NOMO-1 (cell line): Measurements from ENCODE around the gene SUPT6H.
"Not testable (repeated sequence)": the region's sequence is repeated elsewhere in the genome, so short reads cannot be mapped to it uniquely, and the experiment has no call there.

Source experiments
- DNase-seq, 2 experiments: peaks; one replicate each; lab custom pipeline; 2025; ENCODE audit not compliant: unreplicated experiment in 2 of 2; lab: John Stamatoyannopoulos, UW

SUPT6H gene

DNA sequence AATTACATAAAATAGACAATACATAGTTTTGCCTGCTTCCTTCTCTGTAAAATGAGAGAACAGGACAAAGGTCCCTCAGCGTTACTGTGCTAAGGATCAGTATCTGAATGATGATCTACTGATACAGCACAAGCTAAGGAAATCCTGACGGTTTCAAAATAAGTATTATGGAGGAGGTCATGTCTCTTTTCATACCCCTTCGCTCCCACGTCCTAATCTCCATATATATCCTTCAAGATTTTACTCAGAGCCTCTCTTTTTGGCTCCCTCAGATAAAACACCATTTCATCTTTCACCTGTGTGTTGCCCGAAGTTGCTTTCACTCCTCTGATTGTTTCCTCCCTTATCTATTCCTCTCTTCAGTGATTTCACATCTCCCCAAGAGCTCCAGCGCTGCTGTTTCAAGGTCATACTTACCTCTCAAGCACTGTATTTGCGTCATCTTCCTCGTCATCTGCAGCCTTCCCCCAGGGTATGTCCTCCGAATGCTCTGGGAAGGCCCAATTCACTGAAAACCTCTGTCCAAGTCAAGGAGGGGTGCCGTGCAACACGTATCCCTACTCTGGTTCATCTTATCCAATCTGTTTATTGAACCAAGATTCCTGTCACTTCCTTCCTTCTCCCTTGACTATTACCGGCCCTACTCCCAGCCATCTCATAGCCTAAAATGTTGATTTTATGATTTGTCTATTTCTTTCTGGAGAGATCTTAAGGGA, 15.8 kb upstream of the SUPT6H start:
- no peak for DNase-seq

DNA sequence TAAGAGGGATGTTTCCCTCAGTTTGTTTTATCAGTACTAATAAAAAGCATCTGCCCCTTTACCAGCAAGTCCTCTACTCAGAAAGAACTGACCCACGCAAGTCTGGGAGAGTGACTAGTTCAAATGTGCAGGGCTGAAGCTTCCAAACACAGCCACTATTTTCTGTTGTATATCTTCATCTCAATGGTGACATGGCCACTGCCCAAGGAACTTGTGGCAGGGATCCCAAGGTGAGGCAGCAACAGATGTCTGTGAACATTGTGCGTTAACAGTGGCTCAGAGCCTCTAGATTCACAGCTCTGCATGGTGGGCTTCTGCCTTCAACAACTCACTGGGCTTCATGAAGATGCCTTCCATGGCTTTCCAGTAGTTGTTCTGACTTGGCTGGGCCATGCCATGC, 13.3 kb upstream of the SUPT6H start:
- DNase-seq = no peak

DNA sequence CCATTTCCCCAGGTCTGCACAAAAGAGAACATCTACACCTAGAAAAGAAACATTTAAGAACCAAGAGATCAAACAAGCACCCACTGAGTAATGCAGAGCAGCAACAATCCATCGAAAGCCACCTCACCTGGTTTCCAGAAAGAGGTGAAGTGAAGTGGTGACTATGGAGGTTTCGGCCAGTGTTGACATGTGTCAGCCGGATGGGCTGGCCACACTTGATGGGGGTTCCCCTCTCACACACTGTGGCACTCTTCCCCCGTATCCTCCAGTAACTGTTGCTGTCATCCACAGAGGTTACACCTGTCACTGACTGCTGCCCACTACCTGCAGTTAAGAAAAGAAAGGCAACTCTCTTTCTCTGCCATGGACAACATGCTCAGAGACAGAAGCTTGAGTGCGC, 6.8 kb upstream of the SUPT6H start:
- no peak for DNase-seq

DNA sequence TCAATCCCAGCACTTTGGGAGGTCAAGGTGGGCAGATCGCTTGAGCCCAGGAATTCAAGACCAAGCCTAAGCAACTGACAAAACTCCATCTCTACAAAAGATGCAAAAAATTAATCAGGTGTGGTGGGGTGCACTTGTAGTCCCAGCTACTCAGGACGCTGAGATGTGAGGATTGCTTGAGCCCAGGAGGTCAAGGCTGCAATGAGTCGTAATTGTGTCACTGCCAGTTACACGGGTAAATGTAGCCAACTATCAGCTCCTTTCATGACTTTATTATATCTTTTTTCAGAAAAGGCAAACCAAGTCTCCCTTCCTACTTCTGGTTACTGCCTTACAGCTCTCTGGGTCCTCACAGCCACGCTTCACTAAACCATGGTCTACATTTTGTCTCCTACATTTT, 4.2 kb upstream of the SUPT6H start:
- no peak for DNase-seq

DNA sequence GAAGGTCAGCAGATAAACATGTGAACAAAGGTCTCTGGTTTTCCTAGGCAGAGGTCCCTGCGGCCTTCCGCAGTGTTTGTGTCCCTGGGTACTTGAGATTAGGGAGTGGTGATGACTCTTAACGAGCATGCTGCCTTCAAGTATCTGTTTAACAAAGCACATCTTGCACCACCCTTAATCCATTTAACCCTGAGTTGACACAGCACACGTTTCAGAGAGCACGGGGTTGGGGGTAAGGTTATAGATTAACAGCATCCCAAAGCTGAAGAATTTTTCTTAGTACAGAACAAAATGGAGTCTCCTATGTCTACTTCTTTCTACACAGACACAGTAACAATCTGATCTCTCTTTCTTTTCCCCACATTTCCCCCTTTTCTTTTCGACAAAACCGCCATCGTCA, 3.7 kb upstream of the SUPT6H start:
- not testable (repeated sequence) for DNase-seq

DNA sequence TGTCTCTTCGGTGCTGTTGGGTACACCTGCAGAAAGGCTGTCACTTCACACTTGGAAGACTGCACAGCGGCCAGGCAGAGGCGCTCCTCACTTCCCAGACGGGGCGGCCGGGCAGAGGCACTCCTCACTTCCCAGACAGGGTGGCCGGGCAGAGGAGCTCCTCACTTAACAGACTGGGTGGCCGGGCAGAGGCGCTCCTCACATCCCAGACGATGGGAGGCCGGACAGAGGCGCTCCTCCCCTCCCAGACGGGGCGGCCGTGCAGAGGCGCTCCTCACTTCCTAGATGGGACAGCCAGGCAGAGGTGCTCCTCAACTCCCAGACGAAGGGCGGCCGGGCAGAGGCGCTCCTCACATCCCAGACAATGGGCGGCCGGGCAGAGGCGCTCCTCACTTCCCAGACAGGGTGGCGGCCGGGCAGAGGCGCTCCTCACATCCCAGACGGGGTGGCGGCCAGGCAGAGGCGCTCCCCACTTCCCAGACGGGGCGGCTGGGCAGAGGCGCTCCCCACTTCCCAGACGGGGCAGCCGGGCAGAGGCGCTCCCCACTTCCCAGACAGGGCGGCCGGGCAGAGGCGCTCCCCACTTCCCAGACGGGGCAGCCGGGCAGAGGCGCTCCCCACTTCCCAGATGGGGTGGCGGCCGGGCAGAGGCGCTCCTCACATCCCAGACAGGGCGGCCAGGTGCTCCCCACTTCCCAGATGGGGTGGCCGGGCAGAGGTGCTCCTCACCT, 3.1 kb upstream of the SUPT6H start:
- DNase-seq = not testable (repeated sequence)

DNA sequence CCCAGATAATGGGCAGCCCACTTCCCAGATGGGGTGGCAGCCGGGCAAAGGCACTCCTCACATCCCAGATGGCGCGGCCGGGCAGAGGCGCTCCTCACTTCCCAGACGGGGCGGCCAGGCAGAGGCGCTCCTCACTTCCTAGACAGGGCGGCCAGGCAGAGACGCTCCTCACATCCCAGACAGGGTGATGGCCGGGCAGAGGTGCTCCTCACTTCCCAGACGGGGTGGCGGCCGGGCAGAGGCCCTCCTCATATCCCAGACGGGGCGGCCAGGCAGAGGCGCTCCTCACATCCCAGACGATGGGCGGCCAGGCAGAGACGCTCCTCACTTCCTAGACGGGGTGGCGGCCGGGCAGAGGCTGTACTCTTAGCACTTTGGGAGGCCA, 2.5 kb upstream of the SUPT6H start:
- DNase-seq = not testable (repeated sequence)

DNA sequence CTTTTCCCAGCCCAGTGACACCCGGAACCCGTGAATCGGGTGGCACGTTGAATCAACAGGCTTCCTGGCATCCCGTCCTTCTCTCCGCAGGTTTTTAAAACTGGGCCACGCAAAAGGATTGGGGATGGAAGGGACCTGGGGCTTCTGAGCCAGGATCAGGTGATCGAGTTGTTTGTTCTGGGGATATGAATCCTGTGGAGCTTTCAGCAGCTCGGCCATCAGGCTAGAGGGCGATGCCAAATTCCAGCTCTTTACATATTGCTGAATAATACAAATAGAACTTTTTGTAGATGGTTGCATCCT, 473 bp downstream of the SUPT6H start:
- DNase-seq = no peak

DNA sequence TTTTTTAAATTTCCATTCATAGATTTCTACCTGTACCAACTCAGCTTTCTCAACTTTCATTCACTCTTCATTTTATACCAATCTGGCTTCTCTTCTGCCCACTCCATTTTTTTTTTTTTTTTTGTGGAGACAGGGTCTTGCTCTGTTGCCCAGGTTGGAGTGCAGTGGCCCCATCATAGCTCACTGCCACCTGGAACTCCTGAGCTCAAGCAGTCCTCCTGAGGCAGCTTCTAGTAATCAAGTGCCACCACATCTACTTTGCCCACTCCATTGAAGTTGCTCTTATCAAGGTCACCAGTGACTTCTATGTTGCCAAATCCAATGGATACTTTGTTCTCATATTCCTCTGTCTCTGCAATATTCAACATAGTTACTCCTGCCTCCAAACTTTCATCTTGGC, 1.7 kb downstream of the SUPT6H start:
- no peak for DNase-seq

DNA sequence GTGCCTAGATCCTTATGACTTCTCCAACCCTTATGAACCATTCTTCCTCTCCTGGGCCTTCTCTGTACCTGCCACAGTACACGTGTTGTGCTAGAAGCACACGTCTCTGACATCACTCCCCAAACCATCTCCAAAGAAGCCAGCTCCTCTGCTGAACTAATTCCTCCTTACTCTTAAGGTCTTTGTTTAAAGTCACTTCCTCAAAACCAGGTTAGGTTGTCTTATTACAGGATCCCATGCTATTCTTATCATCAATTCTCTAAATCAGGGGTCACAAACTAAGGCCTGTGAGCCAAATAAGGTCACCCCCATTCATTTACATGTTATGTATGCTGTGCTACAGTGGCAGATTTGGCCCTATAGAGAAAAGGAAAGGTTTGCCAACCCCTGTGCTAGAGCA, 4.0 kb downstream of the SUPT6H start:
- no peak for DNase-seq

DNA sequence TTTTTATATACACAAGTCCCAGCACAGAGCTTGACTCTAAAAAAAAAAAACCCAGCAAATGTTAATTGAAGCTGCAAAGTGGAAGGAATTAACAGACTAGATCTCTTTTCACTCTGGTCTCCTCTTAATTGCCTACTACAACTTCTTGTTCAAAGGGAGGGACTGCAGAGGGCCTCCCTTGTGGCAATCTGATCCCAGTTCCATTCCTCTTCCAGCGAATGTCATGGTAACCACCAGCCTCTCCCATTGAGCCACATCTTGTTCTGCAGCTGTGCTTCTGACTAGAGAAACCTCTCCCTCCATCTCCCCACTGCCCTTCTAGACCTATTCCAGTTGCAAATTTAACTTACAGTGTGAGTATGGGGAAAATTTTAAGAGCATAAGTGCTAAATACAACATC, 5.9 kb downstream of the SUPT6H start:
- DNase-seq = no peak

DNA sequence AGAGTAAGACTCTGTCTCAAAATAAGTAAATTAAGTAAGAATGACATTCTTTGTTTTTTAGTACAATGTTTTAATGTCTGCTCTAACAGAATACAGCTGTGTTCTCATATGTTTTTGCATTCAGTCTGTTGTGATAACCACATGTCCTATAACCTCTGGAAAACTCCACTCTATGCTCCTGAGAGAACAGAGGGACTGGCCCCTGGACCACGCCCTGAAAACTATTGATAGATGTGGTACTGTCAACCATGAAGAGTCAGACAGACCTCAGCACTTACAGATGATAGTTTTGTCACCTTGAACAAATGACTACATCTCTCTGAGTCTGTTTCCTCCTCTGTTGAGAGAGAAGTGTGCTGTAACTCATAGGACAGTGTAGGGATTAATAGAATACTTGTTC, 7.9 kb downstream of the SUPT6H start:
- DNase-seq = no peak

DNA sequence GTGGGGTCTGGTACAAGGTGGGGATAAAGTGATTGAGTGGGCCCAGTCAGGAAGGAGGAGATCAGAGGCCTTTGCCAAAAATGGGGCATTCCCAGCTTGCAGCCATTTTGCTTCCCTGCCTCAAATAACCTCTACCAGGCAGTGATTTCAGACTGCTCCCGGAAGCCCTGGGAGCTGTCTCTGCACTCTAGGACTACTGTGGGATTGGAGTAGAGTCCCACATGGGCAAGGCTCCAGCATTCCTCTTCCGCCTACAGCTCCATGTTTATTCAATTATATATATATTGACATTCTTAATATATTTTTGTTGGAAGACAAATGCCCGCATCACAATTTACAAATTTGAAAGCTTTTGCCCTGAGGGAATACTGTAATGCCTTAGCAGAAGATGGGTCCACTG, 13.5 kb downstream of the SUPT6H start:
- DNase-seq = no peak

DNA sequence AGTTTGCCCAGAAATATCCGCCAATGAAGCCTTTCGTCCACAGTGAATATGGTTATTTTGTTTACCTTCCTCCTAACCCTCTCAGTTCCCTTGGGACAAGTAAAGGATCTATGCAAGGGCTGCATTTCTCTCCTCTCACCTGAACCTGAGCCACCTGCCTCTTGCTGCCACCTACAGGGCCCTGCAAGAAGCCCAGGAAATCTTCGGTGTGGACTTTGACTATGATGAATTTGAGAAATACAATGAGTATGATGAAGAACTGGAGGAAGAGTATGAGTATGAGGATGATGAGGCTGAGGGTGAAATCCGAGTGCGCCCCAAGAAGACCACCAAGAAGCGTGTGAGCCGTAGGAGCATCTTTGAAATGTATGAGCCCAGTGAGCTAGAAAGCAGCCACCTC, 14.0 kb downstream of the SUPT6H start:
- DNase-seq = no peak

DNA sequence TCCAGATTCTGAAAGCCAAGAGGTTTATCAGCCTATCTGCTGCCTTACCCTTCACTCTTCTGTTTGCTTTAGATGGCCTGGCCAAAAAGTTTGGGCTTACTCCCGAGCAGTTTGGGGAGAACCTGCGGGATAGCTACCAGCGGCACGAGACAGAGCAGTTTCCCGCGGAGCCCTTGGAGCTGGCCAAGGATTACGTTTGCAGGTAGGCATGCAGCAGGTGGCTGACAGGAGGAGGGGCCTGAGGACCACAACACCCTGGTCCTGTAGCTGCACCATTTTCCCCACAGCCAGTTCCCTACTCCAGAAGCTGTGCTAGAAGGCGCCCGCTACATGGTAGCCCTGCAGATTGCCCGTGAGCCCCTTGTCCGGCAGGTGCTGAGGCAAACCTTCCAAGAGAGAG, 20.6 kb downstream of the SUPT6H start:
- DNase-seq = no peak

DNA sequence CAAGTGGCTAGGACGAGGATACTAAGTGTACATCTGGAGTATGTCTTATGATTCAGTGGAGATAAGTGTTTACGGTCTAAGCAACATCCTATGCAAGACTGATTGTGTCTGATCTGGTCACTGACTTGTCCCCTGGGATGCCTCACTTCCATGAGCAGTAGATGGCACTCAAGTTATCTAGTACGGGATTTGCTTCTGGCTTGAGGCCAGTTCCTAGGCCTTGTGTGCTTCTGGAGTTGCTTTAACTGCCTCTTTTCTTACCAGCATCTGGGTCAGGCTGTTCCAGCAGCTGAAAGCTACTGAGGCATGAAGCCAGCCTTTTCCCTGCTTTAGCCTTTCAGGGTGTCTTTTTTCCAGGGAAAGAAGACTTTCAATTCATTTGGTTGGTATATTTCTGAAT, 23.0 kb downstream of the SUPT6H start:
- no peak for DNase-seq

DNA sequence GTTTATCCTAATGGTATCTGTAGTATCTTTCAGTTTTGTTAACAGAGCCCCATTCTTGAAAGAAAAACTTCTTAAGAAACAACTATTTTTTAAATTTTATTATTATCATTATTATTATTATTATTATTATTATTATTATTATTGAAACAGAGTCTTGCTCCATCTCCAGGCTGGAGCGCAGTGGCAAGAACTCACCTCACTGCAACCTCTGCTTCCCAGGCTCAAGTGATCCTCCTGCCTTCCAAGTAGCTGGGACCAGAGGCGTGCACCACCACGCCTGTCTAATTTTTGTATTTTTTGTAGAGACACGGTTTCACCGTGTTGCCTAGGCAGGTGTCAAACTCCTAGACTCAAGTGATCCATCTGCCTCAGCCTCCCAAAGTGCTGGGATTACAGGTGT, 23.4 kb downstream of the SUPT6H start:
- DNase-seq = no peak

DNA sequence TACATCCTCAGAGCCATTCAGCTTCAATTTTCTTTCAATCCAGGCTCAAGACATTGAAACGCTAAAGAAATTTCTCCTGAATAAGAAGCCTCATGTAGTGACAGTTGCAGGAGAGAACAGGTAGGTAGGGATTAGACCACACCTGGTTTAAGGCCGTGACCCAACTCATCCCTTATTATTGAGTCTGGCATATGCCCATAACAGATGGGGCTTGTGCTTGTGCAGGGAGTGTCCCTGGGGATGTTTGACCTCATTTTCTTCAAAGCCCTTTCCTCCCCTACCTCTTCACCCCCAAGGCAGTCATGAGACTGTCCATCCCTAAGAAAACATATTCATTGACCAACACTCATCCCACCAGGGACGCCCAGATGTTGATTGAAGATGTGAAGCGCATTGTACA, 24.3 kb downstream of the SUPT6H start:
- no peak for DNase-seq

DNA sequence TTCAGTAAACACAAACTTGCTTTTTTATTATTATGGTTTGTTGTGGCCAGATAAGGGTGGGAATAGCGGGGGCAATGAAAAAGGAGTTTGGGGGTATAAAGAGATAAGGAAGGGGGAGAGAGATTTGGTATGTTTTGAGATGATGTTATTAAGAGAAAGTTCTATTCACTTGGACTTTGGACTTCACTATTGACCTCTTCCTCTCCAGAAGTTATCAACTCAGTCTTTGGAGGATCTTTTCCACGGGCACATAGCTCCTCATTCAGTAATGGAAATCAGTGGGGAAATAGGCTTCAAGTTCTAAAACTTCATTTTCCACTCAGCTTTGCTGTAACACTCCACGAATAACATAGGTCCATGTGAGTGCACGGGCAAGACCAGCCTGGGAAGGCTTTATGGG, 26.5 kb downstream of the SUPT6H start:
- no peak for DNase-seq

DNA sequence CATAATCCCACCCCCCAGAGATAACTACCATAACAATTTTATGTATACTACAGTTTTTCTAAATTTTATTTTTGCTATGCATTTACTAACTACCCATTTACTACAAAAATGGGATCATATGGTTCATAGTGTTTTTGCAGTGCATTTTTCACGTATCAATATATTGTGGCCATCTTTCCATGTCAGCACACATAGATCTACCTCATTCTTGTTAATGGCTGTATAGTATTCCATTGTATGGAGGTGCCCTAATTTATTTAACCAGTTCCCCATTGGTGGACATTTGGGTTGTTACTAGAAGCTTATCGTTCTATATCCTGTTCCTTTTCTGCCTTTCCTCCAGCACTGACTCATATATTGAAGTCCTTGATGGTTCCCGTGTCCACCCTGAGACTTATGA, 27.0 kb downstream of the SUPT6H start:
- DNase-seq = no peak

DNA sequence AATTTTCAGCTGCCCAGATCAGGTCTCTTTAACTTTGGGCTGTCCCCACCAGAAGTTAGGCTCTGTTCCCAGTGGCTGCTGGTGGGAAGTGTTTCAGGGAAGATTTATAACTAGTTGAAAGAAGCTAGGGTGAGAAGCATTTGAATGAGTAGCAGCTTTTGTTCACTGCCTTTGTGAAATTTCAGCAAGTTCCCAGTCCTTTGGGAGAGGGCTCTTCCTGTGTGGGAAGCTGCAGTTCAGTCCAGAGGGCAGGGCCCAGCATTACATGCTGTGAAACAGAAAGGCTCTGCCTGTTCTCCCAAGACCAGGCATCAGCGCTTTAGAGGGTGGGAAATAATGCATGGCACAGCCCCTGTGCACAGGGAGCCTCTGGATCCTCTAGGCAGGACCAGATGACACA, 31.9 kb downstream of the SUPT6H start:
- no peak for DNase-seq

DNA sequence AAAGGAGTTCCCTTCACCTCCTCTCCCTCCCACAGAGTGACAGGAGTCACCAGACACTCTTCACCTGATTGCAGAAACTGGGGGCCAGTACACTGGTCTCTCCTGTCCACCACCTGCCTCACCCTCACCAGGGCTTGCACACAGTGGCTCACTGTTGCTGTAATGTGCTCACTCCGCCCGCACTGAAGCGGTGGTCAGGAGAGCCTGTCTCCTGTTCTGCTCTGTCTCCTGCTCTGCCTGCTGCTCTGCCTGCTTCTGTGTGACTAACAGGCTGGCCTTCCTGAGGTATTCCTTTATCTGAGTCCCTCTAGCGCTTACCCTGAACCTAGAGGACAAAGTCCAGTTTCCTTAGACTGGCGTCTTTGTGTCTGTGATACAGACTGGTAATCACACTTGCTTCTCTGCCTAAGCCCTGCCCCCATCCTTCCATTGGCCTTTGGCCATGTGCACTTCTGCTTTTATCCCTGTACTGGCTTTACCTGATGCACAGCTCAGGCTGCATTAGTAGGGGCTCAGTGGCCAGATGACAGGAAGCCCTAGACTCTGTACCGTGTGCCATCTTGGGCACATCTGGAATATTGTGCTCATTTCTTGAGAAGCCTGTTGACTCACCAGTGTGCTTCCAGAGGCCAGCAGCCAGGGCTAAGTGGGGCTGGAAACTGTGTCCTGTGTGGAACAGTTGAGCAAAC, 36.4 kb downstream of the SUPT6H start:
- DNase-seq = peak; percentile 39 to 54
